HEK293 (cell line): ENCODE measurements around the gene CA10.

Experiments used
- CTCF ChIA-PET: fragments of 350-600 bp; formaldehyde crosslinking; extraction: SDS; loops from one replicate; lab custom pipeline; 2021; ENCODE audit warnings: antibody characterized with exemption; lab: Yijun Ruan, JAX
- POLR2A ChIA-PET: fragments of 300-600 bp; formaldehyde crosslinking; extraction: SDS; loops from one replicate; lab custom pipeline; 2020; ENCODE audit warnings: antibody characterized with exemption, inconsistent platforms; lab: Yijun Ruan, JAX
- H3K27ac ChIP-seq: fragments of 200-500 bp; sonication (Bioruptor generic); 2 replicates; pipeline ENCODE4 v1.5.1; 2014; ENCODE audit warnings: low read depth, low read length, control low read depth, inconsistent platforms; ENCODE audit errors: extremely low read depth
- H3K36me3 ChIP-seq, 2 experiments: fragments of 200-500 bp in 1 of 2; sonication (Bioruptor generic) in 1 of 2; 1 replicate in 1 of 2; 2 replicates in 1 of 2; pipeline ENCODE4 v1.5.1; 2014 to 2017; ENCODE audit warnings: inconsistent platforms in 2 of 2, low read length in 2 of 2; ENCODE audit not compliant: control insufficient read depth in 2 of 2, insufficient read depth in 1 of 2
- H3K4me1 ChIP-seq: fragments of 200-500 bp; sonication (Bioruptor generic); 2 replicates; pipeline ENCODE4 v1.5.1; 2014; ENCODE audit warnings: mild to moderate bottlenecking, low read length, inconsistent platforms; ENCODE audit not compliant: control insufficient read depth, insufficient read depth
- H3K4me3 ChIP-seq: 2 replicates; pipeline ENCODE4 v1.5.1; 2011; ENCODE audit warnings: low read depth, mild to moderate bottlenecking, control low read depth, low read length, moderate library complexity
- H3K9me3 ChIP-seq: fragments of 200-500 bp; sonication (Bioruptor generic); 2 replicates; pipeline ENCODE4 v1.5.1; 2014; ENCODE audit warnings: low read depth, low read length, inconsistent platforms; ENCODE audit not compliant: control insufficient read depth, insufficient read depth
- HOXD13 ChIP-seq: sonication (generic); formaldehyde crosslinking; IDR thresholded peaks from 2 replicates; pipeline ENCODE4 v1.8.0; 2022; ENCODE audit warnings: missing genetic modification reagents, borderline replicate concordance
- SALL2 ChIP-seq: fragments of 450-650 bp; formaldehyde crosslinking; IDR thresholded peaks from 2 replicates; pipeline ENCODE4 v1.5.0; 2017; ENCODE audit warnings: missing biosample characterization, mild to moderate bottlenecking, missing genetic modification characterization, borderline replicate concordance
- ZBTB21 ChIP-seq: fragments of 450-650 bp; formaldehyde crosslinking; IDR thresholded peaks from 2 replicates; pipeline ENCODE4 v1.5.1; 2017; ENCODE audit warnings: missing biosample characterization, missing genetic modification characterization
- ZEB2 ChIP-seq: fragments of 450-650 bp; formaldehyde crosslinking; IDR thresholded peaks from 2 replicates; pipeline ENCODE4 v1.5.1; 2016; ENCODE audit warnings: missing biosample characterization, missing genetic modification characterization
- ZFP69B ChIP-seq: fragments of 450-650 bp; formaldehyde crosslinking; IDR thresholded peaks from 2 replicates; pipeline ENCODE4 v1.5.1; 2016; ENCODE audit warnings: missing biosample characterization, missing genetic modification characterization
- ZNF2 ChIP-seq: fragments of 450-650 bp; formaldehyde crosslinking; IDR thresholded peaks from 2 replicates; pipeline ENCODE4 v1.5.1; 2016; ENCODE audit warnings: missing biosample characterization, missing genetic modification characterization
- ZNF24 ChIP-seq: fragments of 450-650 bp; formaldehyde crosslinking; IDR thresholded peaks from 2 replicates; pipeline ENCODE4 v1.5.1; 2016; ENCODE audit warnings: missing biosample characterization, missing genetic modification characterization
- ZNF366 ChIP-seq: fragments of 450-650 bp; formaldehyde crosslinking; conservative IDR thresholded peaks from 2 replicates; pipeline ENCODE4 v1.5.1; 2016; ENCODE audit warnings: missing biosample characterization, missing genetic modification characterization
- ZNF404 ChIP-seq: fragments of 450-650 bp; formaldehyde crosslinking; IDR thresholded peaks from 2 replicates; pipeline ENCODE4 v1.5.1; 2017; ENCODE audit warnings: missing biosample characterization, missing genetic modification characterization
- ZNF473 ChIP-seq: fragments of 450-650 bp; formaldehyde crosslinking; IDR thresholded peaks from 2 replicates; pipeline ENCODE4 v1.5.1; 2017; ENCODE audit warnings: missing biosample characterization, missing genetic modification characterization
- ZNF48 ChIP-seq: fragments of 450-650 bp; formaldehyde crosslinking; IDR thresholded peaks from 2 replicates; pipeline ENCODE4 v1.5.1; 2016; ENCODE audit warnings: missing biosample characterization, missing genetic modification characterization
- ZNF501 ChIP-seq: fragments of 450-650 bp; formaldehyde crosslinking; IDR thresholded peaks from 2 replicates; pipeline ENCODE4 v1.5.1; 2016; ENCODE audit warnings: missing biosample characterization, missing genetic modification characterization
- ZNF521 ChIP-seq: fragments of 450-650 bp; formaldehyde crosslinking; IDR thresholded peaks from 2 replicates; pipeline ENCODE4 v1.5.1; 2017; ENCODE audit warnings: missing biosample characterization, mild to moderate bottlenecking, missing genetic modification characterization
- ZNF530 ChIP-seq: fragments of 450-650 bp; formaldehyde crosslinking; IDR thresholded peaks from 2 replicates; pipeline ENCODE4 v1.5.1; 2016; ENCODE audit warnings: low read depth, missing biosample characterization, missing genetic modification characterization
- ZNF560 ChIP-seq: fragments of 450-650 bp; formaldehyde crosslinking; IDR thresholded peaks from 2 replicates; pipeline ENCODE4 v1.5.1; 2017; ENCODE audit warnings: missing biosample characterization, missing genetic modification characterization, borderline replicate concordance
- ZNF585B ChIP-seq: fragments of 450-650 bp; formaldehyde crosslinking; IDR thresholded peaks from 2 replicates; pipeline ENCODE4 v1.5.1; 2016; ENCODE audit warnings: missing biosample characterization, missing genetic modification characterization
- ZSCAN16 ChIP-seq: fragments of 450-650 bp; formaldehyde crosslinking; IDR thresholded peaks from 2 replicates; pipeline ENCODE4 v1.5.1; 2016; ENCODE audit warnings: missing biosample characterization, missing genetic modification characterization
- TF ChIP-seq, protein P1 (sequence below): fragments of 450-650 bp; formaldehyde crosslinking; IDR thresholded peaks from 2 replicates; pipeline ENCODE4 v1.5.1; 2017; ENCODE audit warnings: missing biosample characterization, missing genetic modification characterization
- TF ChIP-seq, protein P2 (sequence below): fragments of 450-650 bp; formaldehyde crosslinking; IDR thresholded peaks from 2 replicates; pipeline ENCODE4 v1.5.1; 2017; ENCODE audit warnings: missing biosample characterization, missing genetic modification characterization
- TF ChIP-seq, protein P3 (sequence below): fragments of 450-650 bp; formaldehyde crosslinking; IDR thresholded peaks from 2 replicates; pipeline ENCODE4 v1.5.1; 2016; ENCODE audit warnings: missing biosample characterization, missing genetic modification characterization
- TF ChIP-seq, protein P4 (sequence below): IDR thresholded peaks from 2 replicates; pipeline ENCODE4 v1.6.1; 2011; ENCODE audit warnings: mild to moderate bottlenecking, low read depth, low read length, borderline replicate concordance
- TF ChIP-seq, protein P5 (sequence below): fragments of 450-650 bp; formaldehyde crosslinking; IDR thresholded peaks from 2 replicates; pipeline ENCODE4 v1.5.1; 2016; ENCODE audit warnings: missing biosample characterization, missing genetic modification characterization
- TF ChIP-seq, protein P6 (sequence below): fragments of 450-650 bp; formaldehyde crosslinking; IDR thresholded peaks from 2 replicates; pipeline ENCODE4 v1.5.1; 2017; ENCODE audit warnings: missing biosample characterization, missing genetic modification characterization

Gene CA10

DNA sequence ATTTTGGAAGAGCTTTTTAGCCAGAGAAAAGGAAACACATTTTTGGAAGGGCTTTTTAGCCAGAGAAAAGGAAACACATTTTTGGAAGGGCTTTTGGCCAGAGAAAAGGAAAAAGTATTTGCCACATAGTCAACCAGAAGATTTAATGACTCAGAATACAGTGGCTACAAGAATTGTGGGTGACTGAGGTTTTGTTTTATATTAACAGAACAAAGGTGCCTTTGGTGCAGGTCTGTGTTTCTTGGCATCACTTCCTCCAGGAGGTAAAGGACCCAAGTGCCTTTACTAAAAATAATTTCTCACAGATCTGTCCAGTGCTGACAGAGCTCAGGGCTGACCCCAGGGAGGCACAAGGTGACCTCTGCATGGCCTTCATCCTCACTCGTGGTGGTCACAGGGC is 363.1 kb downstream of the CA10 start (continued):
- TF ChIP-seq ZNF473 (tag by site-specific recombination) = no peak
- TF ChIP-seq, all 188 proteins: peak for 0

DNA sequence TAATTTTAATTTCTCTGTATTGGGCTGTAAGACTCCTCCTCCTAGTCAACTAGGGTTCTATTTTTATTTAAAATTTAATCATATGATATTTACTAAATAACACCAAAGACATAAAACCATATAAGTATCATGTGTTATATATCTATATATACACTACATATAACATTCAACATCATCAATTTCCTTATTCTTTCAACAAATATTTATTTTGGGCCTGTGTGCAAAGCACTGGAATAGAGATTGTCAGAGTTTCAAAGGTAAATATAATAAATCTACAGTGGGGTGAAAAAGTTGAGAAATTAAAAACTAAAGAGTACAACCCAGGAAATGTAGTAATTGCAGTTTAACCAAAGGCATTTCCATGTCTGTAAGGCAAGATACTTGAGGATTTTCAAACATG is 364.0 kb downstream of the CA10 start:
- POLR2A ChIA-PET = no interaction called here
- TF ChIP-seq, protein P1, sequence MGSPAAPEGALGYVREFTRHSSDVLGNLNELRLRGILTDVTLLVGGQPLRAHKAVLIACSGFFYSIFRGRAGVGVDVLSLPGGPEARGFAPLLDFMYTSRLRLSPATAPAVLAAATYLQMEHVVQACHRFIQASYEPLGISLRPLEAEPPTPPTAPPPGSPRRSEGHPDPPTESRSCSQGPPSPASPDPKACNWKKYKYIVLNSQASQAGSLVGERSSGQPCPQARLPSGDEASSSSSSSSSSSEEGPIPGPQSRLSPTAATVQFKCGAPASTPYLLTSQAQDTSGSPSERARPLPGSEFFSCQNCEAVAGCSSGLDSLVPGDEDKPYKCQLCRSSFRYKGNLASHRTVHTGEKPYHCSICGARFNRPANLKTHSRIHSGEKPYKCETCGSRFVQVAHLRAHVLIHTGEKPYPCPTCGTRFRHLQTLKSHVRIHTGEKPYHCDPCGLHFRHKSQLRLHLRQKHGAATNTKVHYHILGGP (tag by site-specific recombination) = no peak
- no peak for TF ChIP-seq ZEB2 (tag by site-specific recombination)
- no peak for TF ChIP-seq ZNF404 (tag by site-specific recombination)
- TF ChIP-seq ZNF366 = no peak
- TF ChIP-seq, protein P2, sequence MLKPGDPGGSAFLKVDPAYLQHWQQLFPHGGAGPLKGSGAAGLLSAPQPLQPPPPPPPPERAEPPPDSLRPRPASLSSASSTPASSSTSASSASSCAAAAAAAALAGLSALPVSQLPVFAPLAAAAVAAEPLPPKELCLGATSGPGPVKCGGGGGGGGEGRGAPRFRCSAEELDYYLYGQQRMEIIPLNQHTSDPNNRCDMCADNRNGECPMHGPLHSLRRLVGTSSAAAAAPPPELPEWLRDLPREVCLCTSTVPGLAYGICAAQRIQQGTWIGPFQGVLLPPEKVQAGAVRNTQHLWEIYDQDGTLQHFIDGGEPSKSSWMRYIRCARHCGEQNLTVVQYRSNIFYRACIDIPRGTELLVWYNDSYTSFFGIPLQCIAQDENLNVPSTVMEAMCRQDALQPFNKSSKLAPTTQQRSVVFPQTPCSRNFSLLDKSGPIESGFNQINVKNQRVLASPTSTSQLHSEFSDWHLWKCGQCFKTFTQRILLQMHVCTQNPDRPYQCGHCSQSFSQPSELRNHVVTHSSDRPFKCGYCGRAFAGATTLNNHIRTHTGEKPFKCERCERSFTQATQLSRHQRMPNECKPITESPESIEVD (tag by site-specific recombination) = no peak
- TF ChIP-seq, protein P3, sequence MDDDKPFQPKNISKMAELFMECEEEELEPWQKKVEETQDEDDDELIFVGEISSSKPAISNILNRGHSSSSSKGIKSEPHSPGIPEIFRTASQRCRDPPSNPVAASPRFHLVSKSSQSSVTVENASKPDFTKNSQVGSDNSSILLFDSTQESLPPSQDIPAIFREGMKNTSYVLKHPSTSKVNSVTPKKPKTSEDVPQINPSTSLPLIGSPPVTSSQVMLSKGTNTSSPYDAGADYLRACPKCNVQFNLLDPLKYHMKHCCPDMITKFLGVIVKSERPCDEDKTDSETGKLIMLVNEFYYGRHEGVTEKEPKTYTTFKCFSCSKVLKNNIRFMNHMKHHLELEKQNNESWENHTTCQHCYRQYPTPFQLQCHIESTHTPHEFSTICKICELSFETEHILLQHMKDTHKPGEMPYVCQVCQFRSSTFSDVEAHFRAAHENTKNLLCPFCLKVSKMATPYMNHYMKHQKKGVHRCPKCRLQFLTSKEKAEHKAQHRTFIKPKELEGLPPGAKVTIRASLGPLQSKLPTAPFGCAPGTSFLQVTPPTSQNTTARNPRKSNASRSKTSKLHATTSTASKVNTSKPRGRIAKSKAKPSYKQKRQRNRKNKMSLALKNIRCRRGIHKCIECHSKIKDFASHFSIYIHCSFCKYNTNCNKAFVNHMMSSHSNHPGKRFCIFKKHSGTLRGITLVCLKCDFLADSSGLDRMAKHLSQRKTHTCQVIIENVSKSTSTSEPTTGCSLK (tag by site-specific recombination) = no peak
- TF ChIP-seq, protein P4, sequence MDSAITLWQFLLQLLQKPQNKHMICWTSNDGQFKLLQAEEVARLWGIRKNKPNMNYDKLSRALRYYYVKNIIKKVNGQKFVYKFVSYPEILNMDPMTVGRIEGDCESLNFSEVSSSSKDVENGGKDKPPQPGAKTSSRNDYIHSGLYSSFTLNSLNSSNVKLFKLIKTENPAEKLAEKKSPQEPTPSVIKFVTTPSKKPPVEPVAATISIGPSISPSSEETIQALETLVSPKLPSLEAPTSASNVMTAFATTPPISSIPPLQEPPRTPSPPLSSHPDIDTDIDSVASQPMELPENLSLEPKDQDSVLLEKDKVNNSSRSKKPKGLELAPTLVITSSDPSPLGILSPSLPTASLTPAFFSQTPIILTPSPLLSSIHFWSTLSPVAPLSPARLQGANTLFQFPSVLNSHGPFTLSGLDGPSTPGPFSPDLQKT = no peak
- no peak for TF ChIP-seq ZNF501 (tag by site-specific recombination)
- TF ChIP-seq ZNF530 (tag by site-specific recombination) = no peak
- no peak for TF ChIP-seq SALL2 (tag by site-specific recombination)
- TF ChIP-seq ZBTB21 (tag by site-specific recombination) = no peak
- no peak for TF ChIP-seq ZSCAN16 (tag by site-specific recombination)
- TF ChIP-seq ZFP69B = no peak
- TF ChIP-seq, protein P5, sequence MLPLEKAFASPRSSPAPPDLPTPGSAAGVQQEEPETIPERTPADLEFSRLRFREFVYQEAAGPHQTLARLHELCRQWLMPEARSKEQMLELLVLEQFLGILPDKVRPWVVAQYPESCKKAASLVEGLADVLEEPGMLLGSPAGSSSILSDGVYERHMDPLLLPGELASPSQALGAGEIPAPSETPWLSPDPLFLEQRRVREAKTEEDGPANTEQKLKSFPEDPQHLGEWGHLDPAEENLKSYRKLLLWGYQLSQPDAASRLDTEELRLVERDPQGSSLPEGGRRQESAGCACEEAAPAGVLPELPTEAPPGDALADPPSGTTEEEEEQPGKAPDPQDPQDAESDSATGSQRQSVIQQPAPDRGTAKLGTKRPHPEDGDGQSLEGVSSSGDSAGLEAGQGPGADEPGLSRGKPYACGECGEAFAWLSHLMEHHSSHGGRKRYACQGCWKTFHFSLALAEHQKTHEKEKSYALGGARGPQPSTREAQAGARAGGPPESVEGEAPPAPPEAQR (tag by site-specific recombination) = no peak
- no peak for TF ChIP-seq ZNF585B (tag by site-specific recombination)
- TF ChIP-seq ZNF2 = no peak
- no peak overlapping the region for H3K27ac ChIP-seq
- H3K36me3 ChIP-seq = no peaks in the 10 kb centered on the region
- H3K9me3 ChIP-seq = no peaks in the 10 kb centered on the region
- no peak overlapping the region for H3K4me3 ChIP-seq
- H3K4me1 ChIP-seq = no peaks in the 10 kb centered on the region
- CTCF ChIA-PET = no interaction called here

DNA sequence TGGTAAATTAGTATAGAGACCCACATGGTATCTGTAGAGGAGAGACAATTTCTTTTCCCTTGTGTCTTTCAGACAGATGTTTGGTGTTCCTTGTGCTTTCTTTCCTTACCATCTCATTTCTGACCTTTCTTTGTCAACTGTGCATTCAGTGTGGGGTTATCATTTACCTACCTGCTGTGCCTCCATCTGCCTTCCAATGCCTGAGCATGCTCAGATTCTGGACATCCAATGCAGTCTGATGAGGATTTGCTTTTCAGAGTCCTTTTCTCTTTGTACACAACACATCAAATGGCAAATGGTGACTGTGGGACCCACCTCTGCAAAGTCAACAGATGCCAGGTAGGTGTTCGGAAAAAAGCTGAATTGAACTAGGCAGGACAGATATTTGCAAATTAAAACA is 364.8 kb downstream of the CA10 start:
- CTCF ChIA-PET = no interaction called here

More for the DNA sequence above, 364.8 kb downstream of the CA10 start:
- no peak overlapping the region for H3K27ac ChIP-seq
- no peak for TF ChIP-seq ZNF560 (tag by site-specific recombination)
- TF ChIP-seq ZNF48 (tag by site-specific recombination) = no peak
- no peak for TF ChIP-seq ZNF521 (tag by site-specific recombination)
- TF ChIP-seq HOXD13 (CRISPR knock-in tag) = no peak
- TF ChIP-seq, protein P5 (tag by site-specific recombination) = no peak
- TF ChIP-seq, protein P6, sequence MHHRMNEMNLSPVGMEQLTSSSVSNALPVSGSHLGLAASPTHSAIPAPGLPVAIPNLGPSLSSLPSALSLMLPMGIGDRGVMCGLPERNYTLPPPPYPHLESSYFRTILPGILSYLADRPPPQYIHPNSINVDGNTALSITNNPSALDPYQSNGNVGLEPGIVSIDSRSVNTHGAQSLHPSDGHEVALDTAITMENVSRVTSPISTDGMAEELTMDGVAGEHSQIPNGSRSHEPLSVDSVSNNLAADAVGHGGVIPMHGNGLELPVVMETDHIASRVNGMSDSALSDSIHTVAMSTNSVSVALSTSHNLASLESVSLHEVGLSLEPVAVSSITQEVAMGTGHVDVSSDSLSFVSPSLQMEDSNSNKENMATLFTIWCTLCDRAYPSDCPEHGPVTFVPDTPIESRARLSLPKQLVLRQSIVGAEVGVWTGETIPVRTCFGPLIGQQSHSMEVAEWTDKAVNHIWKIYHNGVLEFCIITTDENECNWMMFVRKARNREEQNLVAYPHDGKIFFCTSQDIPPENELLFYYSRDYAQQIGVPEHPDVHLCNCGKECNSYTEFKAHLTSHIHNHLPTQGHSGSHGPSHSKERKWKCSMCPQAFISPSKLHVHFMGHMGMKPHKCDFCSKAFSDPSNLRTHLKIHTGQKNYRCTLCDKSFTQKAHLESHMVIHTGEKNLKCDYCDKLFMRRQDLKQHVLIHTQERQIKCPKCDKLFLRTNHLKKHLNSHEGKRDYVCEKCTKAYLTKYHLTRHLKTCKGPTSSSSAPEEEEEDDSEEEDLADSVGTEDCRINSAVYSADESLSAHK (tag by site-specific recombination) = no peak
- no peak for TF ChIP-seq ZNF24
- TF ChIP-seq, all 188 proteins: peak for 0
- H3K4me3 ChIP-seq = no peak overlapping the region
- H3K4me1 ChIP-seq = no peaks in the 10 kb centered on the region
- H3K9me3 ChIP-seq = no peaks in the 10 kb centered on the region
- H3K36me3 ChIP-seq = no peaks in the 10 kb centered on the region
- POLR2A ChIA-PET = no interaction called here
